OCI-LY7 (cell line): ENCODE data around the gene ZMYM1. TPM values are rescaled to one million over a fixed set of nuclear protein-coding genes. Genes with fewer than 3 reads are reported as not detected.
"Not testable (repeated sequence)": the region's sequence is repeated elsewhere in the genome, so short reads cannot be mapped to it uniquely, and the experiment has no call there.

Experiments used
- BruUV-seq: library from RNA; stranded (reverse); fragments of 400-500 nt; replicated peaks from 2 replicates; lab custom pipeline; 2021; lab: Mats Ljungman, UMichigan
- CTCF ChIA-PET: fragments of 300-600 bp; sonication (Branson Sonifier 250); formaldehyde crosslinking; loops from one replicate; lab custom pipeline; 2022; ENCODE audit warnings: antibody characterized with exemption; ENCODE audit not compliant: unreplicated experiment; lab: Charles Lee
- POLR2A ChIA-PET: fragments of 300-600 bp; sonication (Branson Sonifier 250); formaldehyde crosslinking; loops from one replicate; lab custom pipeline; 2022; ENCODE audit warnings: antibody characterized with exemption; lab: Charles Lee
- DNase-seq: peaks from one replicate; pipeline ENCODE4 v3.0.0-alpha.2; 2015; ENCODE audit warnings: low spot score
- H2AFZ ChIP-seq: fragments of 200-600 bp; sonication (generic), shearing (Covaris generic); 2 replicates; pipeline ENCODE4 v1.6.1; 2014; ENCODE audit warnings: mild to moderate bottlenecking, antibody characterized with exemption, low read length, moderate library complexity
- H3K27ac ChIP-seq: fragments of 200-600 bp; sonication (generic); 2 replicates; pipeline ENCODE4 v1.5.1; 2014; ENCODE audit warnings: mixed run types, low read depth, mild to moderate bottlenecking, moderate library complexity, low read length, inconsistent platforms; ENCODE audit not compliant: poor library complexity, severe bottlenecking
- H3K36me3 ChIP-seq: fragments of 200-600 bp; sonication (generic); 2 replicates; pipeline ENCODE4 v1.6.1; 2014; ENCODE audit warnings: mild to moderate bottlenecking, antibody characterized with exemption, low read length, moderate library complexity, mixed read lengths; ENCODE audit not compliant: insufficient read depth
- H3K4me1 ChIP-seq: fragments of 200-600 bp; sonication (generic); 2 replicates; pipeline ENCODE4 v1.5.1; 2014; ENCODE audit warnings: mild to moderate bottlenecking, low read length; ENCODE audit not compliant: insufficient read depth, poor library complexity, severe bottlenecking
- H3K4me2 ChIP-seq: fragments of 200-600 bp; sonication (generic); 2 replicates; pipeline ENCODE4 v1.6.1; 2014; ENCODE audit warnings: mild to moderate bottlenecking, low read length
- H3K4me3 ChIP-seq: fragments of 200-600 bp; sonication (generic); 2 replicates; pipeline ENCODE4 v1.5.1; 2014; ENCODE audit warnings: mild to moderate bottlenecking, low read depth, low read length; ENCODE audit not compliant: poor library complexity, severe bottlenecking
- H3K79me2 ChIP-seq: fragments of 200-600 bp; sonication (generic); 2 replicates; pipeline ENCODE4 v1.6.1; 2016; ENCODE audit warnings: low read depth, mild to moderate bottlenecking, low read length, moderate library complexity, mixed read lengths; ENCODE audit not compliant: insufficient read depth
- H3K9me2 ChIP-seq: fragments of 200-600 bp; sonication (generic); 2 replicates; pipeline ENCODE4 v1.6.1; 2016; ENCODE audit warnings: mild to moderate bottlenecking, low read length, mixed read lengths; ENCODE audit not compliant: insufficient read depth
- H3K9me3 ChIP-seq: fragments of 200-600 bp; sonication (generic); 2 replicates; pipeline ENCODE4 v1.6.1; 2014; ENCODE audit warnings: mild to moderate bottlenecking, mixed run types, low read length, mixed read lengths
- H4K20me1 ChIP-seq: fragments of 200-600 bp; sonication (generic); 2 replicates; pipeline ENCODE4 v1.6.1; 2014; ENCODE audit warnings: mild to moderate bottlenecking, antibody characterized with exemption, low read length, moderate library complexity, mixed read lengths; ENCODE audit not compliant: insufficient read depth
- CTCF ChIP-seq: fragments of 200-600 bp; sonication (generic); conservative IDR thresholded peaks from 2 replicates; pipeline ENCODE4 v1.5.1; 2014; ENCODE audit warnings: mild to moderate bottlenecking, antibody characterized with exemption, low read length, moderate library complexity, mixed read lengths
- EZH2phosphoT487 ChIP-seq: fragments of 200-600 bp; sonication (generic); IDR thresholded peaks from 2 replicates; pipeline ENCODE4 v1.6.1; 2018; ENCODE audit warnings: low read depth, borderline replicate concordance, mild to moderate bottlenecking, mixed run types, antibody characterized with exemption, low read length, moderate library complexity, mixed read lengths
- intact Hi-C: fragments of 100-400 bp; cut with micrococcal nuclease; formaldehyde crosslinking; loops from one replicate; pipeline ENCODE4 v1.10.0; 2022; ENCODE audit not compliant: unreplicated experiment
- total RNA-seq, 2 experiments: library from RNA; depleted of rRNA in 1 of 2; stranded (reverse); fragments of >200 nt in 1 of 2; shearing (Covaris generic) in 1 of 2; gene quantifications; 2 replicates each; pipeline ENCODE4 v1.2.3, GENCODE V29; 2014 to 2022

ZMYM1 gene
- total RNA-seq, 2 experiments from 2014 or later, result 6.9 to 9.5 TPM

- H2AFZ ChIP-seq, result no peak overlapping the region
- BruUV-seq, result no TSS peak
- no peaks in the 10 kb centered on the region for H4K20me1 ChIP-seq
- H3K4me1 ChIP-seq, result no peaks in the 10 kb centered on the region
- DNase-seq, result no peak
- H3K9me3 ChIP-seq, result no peaks in the 10 kb centered on the region
- ChIA-PET POLR2A (no interaction called here), CTCF (no interaction called here)
- H3K4me3 ChIP-seq, result no peak overlapping the region
- no peaks in the 10 kb centered on the region for H3K36me3 ChIP-seq
- intact Hi-C loops, result no loop called here
- H3K4me2 ChIP-seq, result no peak overlapping the region
- no peak for TF ChIP-seq CTCF
- TF ChIP-seq EZH2phosphoT487, result no peak
- H3K79me2 ChIP-seq, result no peaks in the 10 kb centered on the region
- H3K27ac ChIP-seq, result no peak overlapping the region
- H3K9me2 ChIP-seq, result no peaks in the 10 kb centered on the region
Measured at GRCh38 chr1:35136780-35137179, 57.6 kb downstream of the ZMYM1 start.

DNA sequence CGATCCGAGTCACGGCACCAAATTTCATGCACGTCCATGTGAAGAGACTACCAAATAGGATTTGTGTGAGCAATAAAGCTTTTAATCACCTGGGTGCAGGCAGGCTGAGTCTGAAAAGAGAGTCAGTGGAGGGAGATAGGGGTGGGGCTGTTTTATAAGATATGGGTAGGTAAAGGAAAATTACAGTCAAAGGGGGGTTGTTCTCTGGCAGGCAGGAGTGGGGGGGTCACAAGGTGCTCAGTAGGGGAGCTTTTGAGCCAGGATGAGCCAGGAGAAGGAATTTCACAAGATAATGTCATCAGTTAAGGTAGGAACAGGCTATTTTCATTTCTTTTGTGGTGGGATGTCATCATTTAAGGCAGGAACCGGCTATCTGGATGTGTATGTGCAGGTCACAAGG lies 58.4 kb downstream of the ZMYM1 start:
- H4K20me1 ChIP-seq, BruUV-seq, CTCF ChIA-PET, H3K4me3 ChIP-seq, H3K4me1 ChIP-seq, H3K9me2 ChIP-seq, H3K9me3 ChIP-seq, H3K36me3 ChIP-seq, POLR2A ChIA-PET, H3K27ac ChIP-seq, intact Hi-C loops, H3K79me2 ChIP-seq, H3K4me2 ChIP-seq, H2AFZ ChIP-seq, DNase-seq: not testable (repeated sequence)

GRCh38 chr1:35142294-35142693 lies 63.1 kb downstream of the ZMYM1 start:
- H2AFZ ChIP-seq, H3K27ac ChIP-seq, H3K4me2 ChIP-seq, DNase-seq, H3K4me3 ChIP-seq, H3K9me2 ChIP-seq, H3K9me3 ChIP-seq, H3K4me1 ChIP-seq, H3K79me2 ChIP-seq, H3K36me3 ChIP-seq, POLR2A ChIA-PET, intact Hi-C loops, BruUV-seq, CTCF ChIA-PET, H4K20me1 ChIP-seq: not testable (repeated sequence)

DNA sequence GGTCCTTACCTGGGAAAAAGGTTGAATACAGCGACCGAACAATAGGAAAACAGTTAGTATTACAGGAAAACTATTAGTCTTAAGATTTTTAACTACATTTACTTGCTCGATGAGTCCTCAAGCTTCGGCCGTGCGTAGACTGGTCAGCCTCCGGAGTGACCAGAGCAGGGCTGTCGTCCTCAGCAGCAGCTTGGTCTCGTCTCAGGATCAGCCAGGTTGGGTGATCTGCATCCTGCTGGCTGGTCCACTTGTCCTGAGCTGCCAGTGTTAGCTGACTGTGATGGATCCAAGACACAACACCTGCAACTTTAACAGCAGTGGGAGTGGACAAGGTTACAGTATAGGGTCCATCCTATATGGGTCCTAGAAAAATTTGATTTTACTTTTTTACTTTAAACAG lies 63.5 kb downstream of the ZMYM1 start:
- H3K79me2 ChIP-seq, H3K36me3 ChIP-seq, H3K9me3 ChIP-seq, H2AFZ ChIP-seq, DNase-seq, H3K4me1 ChIP-seq, H4K20me1 ChIP-seq, H3K9me2 ChIP-seq, CTCF ChIA-PET, BruUV-seq, H3K4me3 ChIP-seq, POLR2A ChIA-PET, H3K27ac ChIP-seq, intact Hi-C loops, H3K4me2 ChIP-seq: not testable (repeated sequence)
